HUES6 (cell line): ENCODE measurements around the gene AASDH.
A peak's percentile ranks its signal among the peaks of the same experiment; 100 is the strongest.
"Not testable (repeated sequence)": the region's sequence is repeated elsewhere in the genome, so short reads cannot be mapped to it uniquely, and the experiment has no call there.

Experiments
- H3K27ac ChIP-seq: 2 replicates; pipeline ENCODE4 v1.7.0; 2013; ENCODE audit warnings: low read depth, mild to moderate bottlenecking, low read length, inconsistent platforms
- H3K27me3 ChIP-seq: 2 replicates; pipeline ENCODE4 v1.6.1; 2013; ENCODE audit warnings: low read length; ENCODE audit not compliant: control insufficient read depth, insufficient read depth
- H3K36me3 ChIP-seq: 2 replicates; pipeline ENCODE4 v1.6.1; 2013; ENCODE audit warnings: low read length; ENCODE audit not compliant: control insufficient read depth, insufficient read depth
- H3K4me1 ChIP-seq: 2 replicates; pipeline ENCODE4 v1.6.1; 2013; ENCODE audit warnings: low read length; ENCODE audit not compliant: control insufficient read depth, insufficient read depth
- H3K4me3 ChIP-seq: 2 replicates; pipeline ENCODE4 v1.5.1; 2013; ENCODE audit warnings: low read depth, low read length
- H3K9ac ChIP-seq: one replicate; pipeline ENCODE4 v1.6.1; 2013; ENCODE audit warnings: mild to moderate bottlenecking, low read length
- H3K9me3 ChIP-seq: 2 replicates; pipeline ENCODE4 v1.6.1; 2013; ENCODE audit warnings: low read depth, low read length; ENCODE audit not compliant: control insufficient read depth, insufficient read depth

Gene AASDH

GRCh38 chr4:56400560-56400959, 13.3 kb upstream of the AASDH start:
- Histone ChIP-seq H3K9ac (no peak overlapping the region), H3K27ac (peak overlapping the region; percentile 31; the same call in 1 of the 2 replicates), H3K36me3 (peaks cover 90% of the 10 kb centered on the region), H3K9me3 (no peaks in the 10 kb centered on the region), H3K27me3 (no peaks in the 10 kb centered on the region), H3K4me1 (peaks cover 9% of the 10 kb centered on the region; the same call in 1 of the 2 replicates), H3K4me3 (no peak overlapping the region)

GRCh38 chr4:56391270-56391669, 4.0 kb upstream of the AASDH start:
- Histone ChIP-seq H3K9ac (no peak overlapping the region), H3K27ac (no peak overlapping the region), H3K4me3 (no peak overlapping the region), H3K36me3 (peaks cover 30% of the 10 kb centered on the region), H3K4me1 (peaks cover 3% of the 10 kb centered on the region; the same call in 1 of the 2 replicates), H3K27me3 (no peaks in the 10 kb centered on the region), H3K9me3 (no peaks in the 10 kb centered on the region)

GRCh38 chr4:56389558-56389957, 2.3 kb upstream of the AASDH start:
- Histone ChIP-seq H3K4me3 (no peak overlapping the region), H3K36me3 (peaks cover 15% of the 10 kb centered on the region), H3K9ac (no peak overlapping the region), H3K9me3 (no peaks in the 10 kb centered on the region), H3K4me1 (peaks cover 3% of the 10 kb centered on the region; the same call in 1 of the 2 replicates), H3K27me3 (no peaks in the 10 kb centered on the region), H3K27ac (no peak overlapping the region)

GRCh38 chr4:56388306-56388705, 1.0 kb upstream of the AASDH start:
- Histone ChIP-seq H3K36me3 (0 out of 2 replicates have a peak, but pooled peaks cover 6% of the 10 kb centered on the region), H3K9ac (peak overlapping the region; percentile 87), H3K4me3 (peak overlapping the region; percentile 79), H3K27ac (no peak overlapping the region), H3K9me3 (no peaks in the 10 kb centered on the region), H3K4me1 (peaks cover 3% of the 10 kb centered on the region; the same call in 1 of the 2 replicates), H3K27me3 (no peaks in the 10 kb centered on the region)

GRCh38 chr4:56386091-56386490, 1.2 kb downstream of the AASDH start:
- H3K27ac ChIP-seq, result no peak overlapping the region
- H3K27me3 ChIP-seq, result no peaks in the 10 kb centered on the region
- no peak overlapping the region for H3K9ac ChIP-seq
- no peaks in the 10 kb centered on the region for H3K9me3 ChIP-seq
- H3K4me1 ChIP-seq, result peaks cover 3% of the 10 kb centered on the region; the same call in 1 of the 2 replicates
- H3K4me3 ChIP-seq, result peak overlapping the region; percentile 24
- peaks cover 6% of the 10 kb centered on the region; the same call in 1 of the 2 replicates for H3K36me3 ChIP-seq

GRCh38 chr4:56375458-56375857, 11.8 kb downstream of the AASDH start:
- Histone ChIP-seq H3K4me1 (no peaks in the 10 kb centered on the region), H3K4me3 (no peak overlapping the region), H3K36me3 (peaks cover 9% of the 10 kb centered on the region), H3K27ac (no peak overlapping the region), H3K9me3 (no peaks in the 10 kb centered on the region), H3K9ac (no peak overlapping the region), H3K27me3 (no peaks in the 10 kb centered on the region)

- Histone ChIP-seq H3K36me3 (peaks cover 13% of the 10 kb centered on the region), H3K27ac (no peak overlapping the region), H3K27me3 (no peaks in the 10 kb centered on the region), H3K9me3 (no peaks in the 10 kb centered on the region), H3K9ac (no peak overlapping the region), H3K4me1 (no peaks in the 10 kb centered on the region), H3K4me3 (no peak overlapping the region)
Measured at GRCh38 chr4:56374956-56375355, 12.3 kb downstream of the AASDH start.

GRCh38 chr4:56372774-56373173, 14.5 kb downstream of the AASDH start:
- H3K4me1 ChIP-seq, result no peaks in the 10 kb centered on the region
- no peaks in the 10 kb centered on the region for H3K9me3 ChIP-seq
- no peak overlapping the region for H3K9ac ChIP-seq
- H3K27me3 ChIP-seq, result no peaks in the 10 kb centered on the region
- H3K36me3 ChIP-seq, result peaks cover 19% of the 10 kb centered on the region
- no peak overlapping the region for H3K4me3 ChIP-seq
- H3K27ac ChIP-seq, result no peak overlapping the region

- Histone ChIP-seq H3K27me3 (no peaks in the 10 kb centered on the region), H3K9ac (no peak overlapping the region), H3K9me3 (no peaks in the 10 kb centered on the region), H3K27ac (no peak overlapping the region), H3K4me1 (no peaks in the 10 kb centered on the region), H3K36me3 (peaks cover 19% of the 10 kb centered on the region), H3K4me3 (no peak overlapping the region)
Measured at GRCh38 chr4:56371426-56372220, 15.7 kb downstream of the AASDH start.

- no peaks in the 10 kb centered on the region for H3K9me3 ChIP-seq
- no peak overlapping the region for H3K4me3 ChIP-seq
Measured at GRCh38 chr4:56370377-56370776, 16.9 kb downstream of the AASDH start.

GRCh38 chr4:56362981-56363380, 24.3 kb downstream of the AASDH start:
- H3K27me3 ChIP-seq, H3K9ac ChIP-seq, H3K9me3 ChIP-seq, H3K4me3 ChIP-seq, H3K4me1 ChIP-seq, H3K27ac ChIP-seq, H3K36me3 ChIP-seq: not testable (repeated sequence)

More at GRCh38 chr4:56370377-56370776, 16.9 kb downstream of the AASDH start:
- Histone ChIP-seq H3K9ac (no peak overlapping the region), H3K4me1 (no peaks in the 10 kb centered on the region), H3K27ac (no peak overlapping the region), H3K36me3 (peaks cover 19% of the 10 kb centered on the region), H3K27me3 (no peaks in the 10 kb centered on the region)
